EL (cell line): ENCODE results near the gene OCA2.

Source experiments
- DNase-seq: peaks from one replicate; pipeline ENCODE4 v3.0.0-alpha.2; 2016

Gene OCA2

GRCh38 chr15:27834684-27835083 is 264.4 kb downstream of the OCA2 start:
- DNase-seq, result no peak

- DNase-seq, result no peak
Measured at GRCh38 chr15:27833974-27834373, 265.1 kb downstream of the OCA2 start.

- DNase-seq, result no peak
Measured at GRCh38 chr15:27833178-27833577, 265.9 kb downstream of the OCA2 start.

- DNase-seq, result no peak
Measured at GRCh38 chr15:27832237-27832596, 266.9 kb downstream of the OCA2 start.

- no peak for DNase-seq
Measured at GRCh38 chr15:27831384-27832236, 267.5 kb downstream of the OCA2 start.

- no peak for DNase-seq
Measured at GRCh38 chr15:27828746-27829145, 270.4 kb downstream of the OCA2 start.

GRCh38 chr15:27826902-27827714 is 272.0 kb downstream of the OCA2 start:
- no peak for DNase-seq

- no peak for DNase-seq
Measured at GRCh38 chr15:27826411-27826810, 272.7 kb downstream of the OCA2 start.

GRCh38 chr15:27824841-27825422 is 274.2 kb downstream of the OCA2 start:
- no peak for DNase-seq

- no peak for DNase-seq
Measured at GRCh38 chr15:27821273-27821672, 277.8 kb downstream of the OCA2 start.

- DNase-seq, result no peak
Measured at GRCh38 chr15:27820722-27821121, 278.4 kb downstream of the OCA2 start.

- DNase-seq, result no peak
Measured at GRCh38 chr15:27820232-27820631, 278.9 kb downstream of the OCA2 start.

GRCh38 chr15:27817258-27817657 is 281.9 kb downstream of the OCA2 start:
- DNase-seq, result no peak

- DNase-seq, result no peak
Measured at GRCh38 chr15:27816790-27817189, 282.3 kb downstream of the OCA2 start.

GRCh38 chr15:27815035-27815434 is 284.1 kb downstream of the OCA2 start:
- DNase-seq, result no peak

- DNase-seq, result no peak
Measured at GRCh38 chr15:27813139-27813538, 286.0 kb downstream of the OCA2 start.

GRCh38 chr15:27808182-27808581 is 290.9 kb downstream of the OCA2 start:
- no peak for DNase-seq

- DNase-seq, result no peak
Measured at GRCh38 chr15:27807335-27807734, 291.8 kb downstream of the OCA2 start.

- no peak for DNase-seq
Measured at GRCh38 chr15:27806396-27806795, 292.7 kb downstream of the OCA2 start.

GRCh38 chr15:27805261-27806220 is 293.6 kb downstream of the OCA2 start:
- no peak for DNase-seq

- DNase-seq, result no peak
Measured at GRCh38 chr15:27804569-27805260, 294.4 kb downstream of the OCA2 start.

GRCh38 chr15:27798807-27799206 is 300.3 kb downstream of the OCA2 start:
- no peak for DNase-seq
